ENCODE data around the gene DUSP9.
"Not testable (repeated sequence)": the region's sequence is repeated elsewhere in the genome, so short reads cannot be mapped to it uniquely, and the experiment has no call there.

The DUSP9 gene

GRCh38 chrX:153671589-153672530 lies 24.9 kb downstream of the DUSP9 start:
- DNase-seq, result no peak

- no peak for DNase-seq
Measured at GRCh38 chrX:153672531-153673427, 25.8 kb downstream of the DUSP9 start.

- DNase-seq, result no peak
Measured at GRCh38 chrX:153673428-153674218, 26.6 kb downstream of the DUSP9 start, which contains the start of gene PNCK. Gene PNCK (minus strand): TSS chrX:153673813. CDS start chrX:153673076, 737 bp downstream.

- DNase-seq, result no peak
Measured at GRCh38 chrX:153674219-153674851, 27.3 kb downstream of the DUSP9 start.

GRCh38 chrX:153681175-153681574 lies 34.2 kb downstream of the DUSP9 start:
- DNase-seq, result no peak

- DNase-seq, result not testable (repeated sequence)
Measured at GRCh38 chrX:153683486-153683885, 36.5 kb downstream of the DUSP9 start.

- no peak for DNase-seq
Measured at GRCh38 chrX:153684467-153685155, 37.6 kb downstream of the DUSP9 start.

GRCh38 chrX:153685156-153685536 lies 38.1 kb downstream of the DUSP9 start:
- DNase-seq, result no peak

- peak; percentile 48 for DNase-seq
Measured at GRCh38 chrX:153685751-153686696, 39.0 kb downstream of the DUSP9 start.

GRCh38 chrX:153686711-153687110 lies 39.7 kb downstream of the DUSP9 start:
- no peak for DNase-seq

GRCh38 chrX:153687121-153688039 lies 40.4 kb downstream of the DUSP9 start, which contains the start of gene SLC6A8:
Gene SLC6A8 (plus strand): TSS chrX:153687926. CDS start chrX:153688575, 649 bp downstream.
- DNase-seq, result peak; percentile 75

GRCh38 chrX:153688071-153688470 lies 41.1 kb downstream of the DUSP9 start:
- no peak for DNase-seq

- DNase-seq, result no peak
Measured at GRCh38 chrX:153688506-153688905, 41.5 kb downstream of the DUSP9 start.

- DNase-seq, result no peak
Measured at GRCh38 chrX:153688911-153689590, 42.0 kb downstream of the DUSP9 start.

- DNase-seq, result no peak
Measured at GRCh38 chrX:153689654-153690465, 42.9 kb downstream of the DUSP9 start.

- no peak for DNase-seq
Measured at GRCh38 chrX:153690466-153690865, 43.5 kb downstream of the DUSP9 start.
